Measurements from ENCODE around the gene SPATC1L.
"Not testable (repeated sequence)": the region's sequence is repeated elsewhere in the genome, so short reads cannot be mapped to it uniquely, and the experiment has no call there.

SPATC1L gene

DNA sequence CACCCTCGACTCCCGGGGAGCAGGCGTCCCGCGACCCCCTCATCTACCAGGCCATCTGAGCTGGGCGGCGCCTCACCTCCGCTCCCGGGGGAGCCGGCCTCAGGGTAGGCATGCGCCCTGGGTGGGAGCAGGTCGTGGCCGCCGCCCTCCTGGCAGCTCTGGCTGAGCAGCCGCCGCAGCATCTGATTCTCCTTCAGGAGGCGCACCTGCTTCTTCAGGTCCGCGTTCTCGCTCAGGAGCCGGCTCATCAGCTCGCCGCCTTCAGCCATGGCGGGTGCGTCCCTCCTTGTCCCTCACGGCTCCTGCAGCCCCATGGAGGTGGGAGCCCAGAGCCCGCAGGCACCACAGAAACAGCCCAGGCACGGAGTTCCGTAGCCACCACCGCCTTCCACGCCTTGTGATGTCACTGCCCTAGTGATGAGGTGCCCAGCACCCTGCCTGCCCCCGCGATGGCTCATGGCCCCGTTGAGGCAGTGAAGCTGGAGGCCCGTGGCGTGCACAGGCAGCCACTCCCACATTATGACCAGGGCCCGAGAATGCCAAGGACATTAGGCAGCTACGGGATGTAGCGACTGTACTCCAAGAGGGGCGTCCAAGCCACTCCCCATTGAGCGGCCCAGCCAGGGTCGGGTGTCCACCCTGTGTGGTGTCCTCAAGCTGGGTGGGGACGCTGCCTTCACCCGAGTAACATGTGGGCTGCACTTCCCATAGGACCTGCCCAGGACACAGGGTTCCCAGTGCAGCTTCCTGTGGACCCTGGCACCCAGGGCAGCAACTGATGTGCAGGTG, 1.5 kb downstream of the SPATC1L start:
- no peak for DNase-seq

GRCh38 chr21:46181953-46182547, 2.2 kb downstream of the SPATC1L start:
- DNase-seq: no peak

DNA sequence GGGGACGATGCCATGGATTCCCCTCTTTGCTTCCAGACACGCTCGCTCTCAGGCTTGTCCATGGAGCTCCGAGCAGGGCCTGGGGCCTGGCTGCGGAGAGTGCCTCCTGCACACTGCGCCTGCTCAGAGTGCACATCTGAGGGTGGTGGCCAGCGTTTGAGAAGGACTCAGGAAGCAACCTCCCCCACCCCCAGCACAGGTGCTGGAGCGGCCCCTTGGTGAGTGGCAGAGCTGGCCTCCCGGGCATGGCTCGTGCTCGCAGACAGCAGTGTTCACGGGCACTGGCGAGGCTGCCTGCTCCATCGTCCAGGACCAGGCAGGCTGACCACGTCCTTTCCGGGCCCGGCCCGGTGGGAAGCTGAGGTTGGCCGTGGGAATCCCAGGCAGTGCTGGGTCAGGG, 2.8 kb downstream of the SPATC1L start:
- DNase-seq: no peak

- DNase-seq: no peak
Observed at GRCh38 chr21:46180778-46181391, 3.4 kb downstream of the SPATC1L start.

GRCh38 chr21:46180079-46180722, 4.1 kb downstream of the SPATC1L start:
- no peak for DNase-seq

DNA sequence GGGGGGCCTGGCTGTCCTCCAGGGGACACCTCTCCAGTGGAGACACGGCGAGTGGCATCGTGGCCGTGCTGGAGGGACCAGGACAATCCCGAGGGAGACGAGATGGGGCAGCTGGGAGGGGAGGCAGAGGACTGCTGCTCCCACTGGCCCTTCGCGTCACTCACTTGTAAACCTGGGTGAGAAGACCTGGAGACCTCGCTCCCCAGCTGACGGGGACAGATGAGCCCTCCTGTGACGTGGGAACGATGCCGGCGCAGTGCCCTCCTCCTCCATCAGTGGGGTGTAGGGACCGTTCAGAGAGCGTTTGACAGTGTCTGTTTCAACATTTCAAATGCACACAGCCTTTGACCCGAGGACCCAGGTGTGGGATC, 4.6 kb downstream of the SPATC1L start:
- DNase-seq: no peak

- DNase-seq: no peak
Observed at GRCh38 chr21:46178961-46179360, 5.3 kb downstream of the SPATC1L start.

DNA sequence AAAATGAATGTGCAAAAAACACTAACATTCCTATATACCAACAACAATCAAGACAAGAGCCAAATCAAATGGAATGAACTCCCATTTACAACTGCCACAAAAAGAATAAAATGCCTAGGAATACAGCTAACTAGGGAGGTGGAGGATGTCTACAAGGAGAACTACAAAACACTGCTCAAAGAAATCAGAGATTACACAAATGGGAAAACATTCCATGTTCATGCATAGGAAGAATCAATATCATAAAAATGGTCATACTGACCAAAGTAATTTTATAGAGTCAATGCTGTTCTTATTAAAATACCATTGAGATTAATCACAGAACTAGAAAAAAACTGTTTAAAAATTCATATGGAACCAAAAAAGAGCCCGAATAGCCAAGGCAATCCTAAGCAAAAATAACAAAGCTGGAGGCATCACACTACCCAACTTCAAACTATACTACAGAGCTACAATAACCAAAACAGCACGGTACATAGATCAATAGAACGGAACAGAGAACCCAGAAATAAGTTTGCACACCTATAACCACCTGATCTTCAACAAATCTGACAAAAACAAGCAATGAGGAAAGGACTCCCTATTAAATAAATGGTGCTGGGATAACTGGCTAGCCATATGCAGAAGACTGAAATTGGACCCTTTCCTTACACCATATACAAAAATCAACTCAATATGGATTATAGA, 7.7 kb downstream of the SPATC1L start:
- not testable (repeated sequence) for DNase-seq

DNA sequence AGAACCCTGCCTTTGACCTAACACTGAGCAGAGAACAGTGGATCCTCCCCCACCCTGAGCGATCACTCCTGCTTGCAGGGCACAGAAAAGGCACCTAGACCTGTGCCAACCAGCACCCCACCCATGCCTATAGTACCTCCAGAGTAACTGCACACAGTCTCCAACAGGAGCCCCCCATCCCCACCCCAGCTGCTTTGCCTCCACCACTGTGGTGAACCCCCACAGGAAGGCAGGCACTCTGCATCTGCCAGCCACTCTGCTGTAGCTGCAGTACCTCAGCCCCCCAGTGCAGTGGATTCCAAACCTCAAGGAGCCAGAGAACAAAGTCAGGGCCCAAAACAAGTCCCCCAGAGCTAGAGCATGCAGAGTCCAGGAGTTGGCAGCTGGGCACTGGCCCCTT, 10.7 kb downstream of the SPATC1L start:
- DNase-seq: no peak

GRCh38 chr21:46172863-46173528, 11.3 kb downstream of the SPATC1L start:
- DNase-seq: no peak

- no peak for DNase-seq
Observed at GRCh38 chr21:46171996-46172862, 12.0 kb downstream of the SPATC1L start.

GRCh38 chr21:46171585-46171984, 12.7 kb downstream of the SPATC1L start:
- DNase-seq: no peak

- not testable (repeated sequence) for DNase-seq
Observed at GRCh38 chr21:46170436-46171193, 13.6 kb downstream of the SPATC1L start.

GRCh38 chr21:46168659-46169386, 15.4 kb downstream of the SPATC1L start:
- DNase-seq: no peak

DNA sequence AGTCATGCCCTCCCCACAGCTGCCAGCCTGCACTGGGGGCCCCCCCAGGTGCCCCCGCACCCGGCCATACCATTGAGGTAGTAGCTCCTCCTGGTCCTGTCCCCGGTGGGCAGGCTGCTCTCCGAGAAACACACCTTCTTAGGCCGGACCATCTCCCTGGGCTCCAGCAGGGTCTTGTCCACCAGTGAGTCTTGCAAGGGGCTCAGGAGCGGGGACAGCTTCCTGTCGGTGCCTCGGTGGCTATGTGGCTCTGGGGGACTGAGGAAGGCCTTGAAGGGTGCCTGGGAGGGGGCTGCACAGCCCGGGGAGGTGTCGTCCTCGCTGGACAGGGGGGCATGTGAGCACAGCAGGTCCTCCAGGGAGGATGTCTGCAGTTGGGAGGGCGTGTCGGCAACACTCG, 16.0 kb downstream of the SPATC1L start:
- no peak for DNase-seq

GRCh38 chr21:46165098-46165497, 19.2 kb downstream of the SPATC1L start:
- no peak for DNase-seq

DNA sequence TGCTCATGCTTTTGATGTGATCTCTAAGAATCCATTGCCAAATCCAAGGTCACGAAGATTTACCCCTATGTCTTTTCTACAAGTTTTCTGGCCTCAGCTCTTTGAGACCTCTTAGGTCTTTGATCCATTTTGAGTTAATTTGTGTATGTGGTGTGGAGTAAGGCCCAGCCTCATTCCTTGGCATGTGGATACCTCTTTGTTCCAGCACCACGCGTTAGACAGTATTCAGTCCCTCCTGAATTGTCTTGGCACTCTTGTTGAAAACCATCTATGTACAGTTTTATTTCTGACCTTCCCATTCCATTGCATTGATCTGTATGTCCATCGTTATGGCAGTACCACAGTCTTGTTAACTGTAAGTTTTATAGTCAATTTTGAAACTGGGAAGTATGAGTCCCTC, 20.9 kb downstream of the SPATC1L start:
- DNase-seq: no peak

DNA sequence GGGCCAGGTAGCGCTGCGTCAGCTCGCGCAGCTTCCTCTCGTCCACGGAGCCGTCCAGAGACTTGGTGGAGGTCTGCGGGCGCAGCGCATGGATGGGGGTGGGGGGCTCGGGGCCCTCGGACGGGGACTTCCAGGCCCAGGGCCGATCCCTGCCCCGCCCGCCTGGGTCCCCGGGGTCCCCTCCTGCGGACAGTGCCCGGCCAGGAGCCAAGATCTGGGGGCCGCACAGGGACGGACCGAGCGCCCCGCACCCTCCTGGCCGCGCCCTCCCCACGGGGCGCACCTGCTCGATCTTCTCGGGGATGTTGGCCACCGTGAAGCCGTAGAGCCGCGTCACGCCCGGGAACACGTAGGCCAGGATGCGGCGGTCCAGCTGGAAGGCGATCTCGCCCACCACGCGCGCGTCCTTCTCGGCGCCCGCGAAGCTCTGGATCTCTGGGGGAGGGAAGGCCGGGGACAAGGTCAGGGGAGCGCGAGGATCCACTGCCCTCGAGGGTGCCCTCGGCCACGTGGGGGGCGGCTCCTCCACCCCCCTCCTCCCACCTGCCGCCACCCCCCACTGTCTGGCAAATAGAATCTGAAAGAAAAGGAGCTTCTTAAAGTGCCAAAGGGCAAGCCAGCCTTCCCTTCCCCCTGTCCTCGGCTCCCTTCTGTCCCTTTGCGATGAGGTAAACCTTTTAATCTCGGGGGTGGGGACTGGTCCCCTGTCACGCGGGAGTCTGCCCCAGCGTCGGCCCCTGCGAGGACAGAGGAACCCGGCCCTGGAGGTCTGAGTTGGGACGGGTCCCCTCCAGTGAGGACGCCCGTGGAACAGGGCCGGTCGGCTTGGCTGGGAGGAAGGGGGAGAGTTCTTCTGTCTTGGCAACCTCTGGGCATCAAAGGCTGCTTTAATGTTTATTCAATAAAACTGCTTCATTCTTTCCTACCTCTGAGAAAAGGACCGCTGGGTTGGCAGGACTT, 22.3 kb downstream of the SPATC1L start:
- no peak for DNase-seq
